Neural progenitor cell (in vitro differentiated cells): Measurements from ENCODE around the gene MORN5. TPM values are rescaled to one million over a fixed set of nuclear protein-coding genes. Genes with fewer than 3 reads are reported as not detected.

Experiments used
- DNase-seq: peaks from one replicate; pipeline ENCODE4 v3.0.0-alpha.2; 2016; ENCODE audit warnings: low spot score
- H2AFZ ChIP-seq: fragments of 200-600 bp; sonication (generic); replicated peaks from 2 replicates; pipeline ENCODE4 v1.6.1; 2016; ENCODE audit warnings: antibody characterized with exemption
- H3F3A ChIP-seq: fragments of 200-600 bp; sonication (generic); 2 replicates; pipeline ENCODE4 v1.6.1; 2016; ENCODE audit warnings: antibody characterized with exemption, low read depth
- H3K27ac ChIP-seq: fragments of 200-600 bp; sonication (generic); 2 replicates; pipeline ENCODE4 v1.5.1; 2016; ENCODE audit warnings: mild to moderate bottlenecking
- H3K27me3 ChIP-seq: fragments of 200-600 bp; sonication (generic); 2 replicates; pipeline ENCODE4 v1.6.1; 2016; ENCODE audit warnings: mild to moderate bottlenecking, moderate library complexity
- H3K36me3 ChIP-seq: fragments of 200-600 bp; sonication (generic); 2 replicates; pipeline ENCODE4 v1.5.1; 2016
- H3K4me1 ChIP-seq: fragments of 200-600 bp; sonication (generic); 2 replicates; pipeline ENCODE4 v1.6.1; 2016; ENCODE audit warnings: mixed run types
- H3K4me2 ChIP-seq: fragments of 200-600 bp; sonication (generic); 2 replicates; pipeline ENCODE4 v1.6.1; 2016
- H3K4me3 ChIP-seq: fragments of 200-600 bp; sonication (generic); 2 replicates; pipeline ENCODE4 v1.5.1; 2016
- H3K79me2 ChIP-seq: fragments of 200-600 bp; sonication (generic); 2 replicates; pipeline ENCODE4 v1.6.1; 2016; ENCODE audit warnings: low read depth
- H3K9ac ChIP-seq: fragments of 200-600 bp; sonication (generic); 2 replicates; pipeline ENCODE4 v1.6.1; 2016
- H3K9me3 ChIP-seq: fragments of 200-600 bp; sonication (generic); 2 replicates; pipeline ENCODE4 v1.5.1; 2016; ENCODE audit warnings: low read depth
- H4K20me1 ChIP-seq: fragments of 200-600 bp; sonication (generic); 2 replicates; pipeline ENCODE4 v1.6.1; 2016; ENCODE audit warnings: low read depth
- H3K27ac Mint-ChIP-seq: 3 replicates; pipeline ENCODE4 v1.8.0; 2021; ENCODE audit warnings: mixed read lengths
- H3K27me3 Mint-ChIP-seq: 2 replicates; pipeline ENCODE4 v1.8.0; 2022; ENCODE audit warnings: low read depth, mild to moderate bottlenecking, inconsistent platforms, moderate library complexity, mixed read lengths; ENCODE audit not compliant: insufficient read depth
- H3K36me3 Mint-ChIP-seq: 3 replicates; pipeline ENCODE4 v1.8.0; 2021; ENCODE audit warnings: mixed read lengths
- H3K4me1 Mint-ChIP-seq: 3 replicates; pipeline ENCODE4 v1.8.0; 2021; ENCODE audit warnings: mixed read lengths
- H3K4me3 Mint-ChIP-seq: 3 replicates; pipeline ENCODE4 v1.8.0; 2021; ENCODE audit warnings: mild to moderate bottlenecking, moderate library complexity, mixed read lengths
- H3K9me3 Mint-ChIP-seq: 3 replicates; pipeline ENCODE4 v1.8.0; 2020; ENCODE audit warnings: mixed read lengths
- CTCF ChIP-seq: fragments of 200-600 bp; sonication (generic); IDR thresholded peaks from 2 replicates; pipeline ENCODE4 v1.5.1; 2017; ENCODE audit warnings: antibody characterized with exemption, mild to moderate bottlenecking
- EZH2 ChIP-seq: fragments of 200-600 bp; sonication (generic); IDR thresholded peaks from 2 replicates; pipeline ENCODE4 v1.6.1; 2017; ENCODE audit warnings: antibody characterized with exemption, mild to moderate bottlenecking, moderate library complexity
- EZH2phosphoT487 ChIP-seq: fragments of 200-600 bp; sonication (generic); IDR thresholded peaks from 2 replicates; pipeline ENCODE4 v1.6.1; 2017; ENCODE audit warnings: antibody characterized with exemption
- total RNA-seq: library from RNA; depleted of rRNA; stranded (reverse); fragments of >200 nt; gene quantifications from 2 replicates; pipeline ENCODE4 v1.2.3, GENCODE V29; 2015; ENCODE audit warnings: low replicate concordance

Gene MORN5
- total RNA-seq, 1 donor from 2014 or later = 3.7 TPM

- Mint-ChIP-seq H3K9me3 (no peaks in the 10 kb centered on the region), H3K36me3 (no peaks in the 10 kb centered on the region), H3K27ac (no peak overlapping the region), H3K27me3 (peaks cover 14% of the 10 kb centered on the region), H3K4me1 (no peaks in the 10 kb centered on the region), H3K4me3 (no peak overlapping the region)
- no peak overlapping the region for H3K27ac ChIP-seq
- H2AFZ ChIP-seq = no peak overlapping the region
- H3K36me3 ChIP-seq = no peaks in the 10 kb centered on the region
- DNase-seq = no peak
- TF ChIP-seq CTCF (no peak), EZH2phosphoT487 (no peak), EZH2 (no peak)
- H3K4me3 ChIP-seq = no peak overlapping the region
- H3F3A ChIP-seq = no peaks in the 10 kb centered on the region
- no peaks in the 10 kb centered on the region for H3K4me1 ChIP-seq
- no peaks in the 10 kb centered on the region for H3K9me3 ChIP-seq
- H3K27me3 ChIP-seq = peaks cover 4% of the 10 kb centered on the region
- no peak overlapping the region for H3K9ac ChIP-seq
- H3K79me2 ChIP-seq = no peaks in the 10 kb centered on the region
- H3K4me2 ChIP-seq = no peak overlapping the region
- H4K20me1 ChIP-seq = no peaks in the 10 kb centered on the region
Observed at GRCh38 chr9:122176916-122177315, 17.2 kb downstream of the MORN5 start.

- Histone ChIP-seq H3K4me2 (no peak overlapping the region), H4K20me1 (no peaks in the 10 kb centered on the region), H3K4me1 (no peaks in the 10 kb centered on the region), H3K27me3 (peaks cover 4% of the 10 kb centered on the region), H3K79me2 (no peaks in the 10 kb centered on the region), H3K36me3 (no peaks in the 10 kb centered on the region), H3K9ac (no peak overlapping the region), H3K27ac (no peak overlapping the region), H3F3A (no peaks in the 10 kb centered on the region), H3K4me3 (no peak overlapping the region), H3K9me3 (no peaks in the 10 kb centered on the region), H2AFZ (no peak overlapping the region)
- Mint-ChIP-seq H3K9me3 (no peaks in the 10 kb centered on the region), H3K4me3 (no peak overlapping the region), H3K4me1 (no peaks in the 10 kb centered on the region), H3K27ac (no peak overlapping the region), H3K36me3 (no peaks in the 10 kb centered on the region), H3K27me3 (peaks cover 10% of the 10 kb centered on the region)
- no peak for DNase-seq
- no peak for TF ChIP-seq EZH2phosphoT487
- no peak for TF ChIP-seq EZH2
- no peak for TF ChIP-seq CTCF
Observed at GRCh38 chr9:122179054-122179689, 19.5 kb downstream of the MORN5 start.

- no peak overlapping the region for H3K4me2 ChIP-seq
- no peaks in the 10 kb centered on the region for H3K79me2 ChIP-seq
- Mint-ChIP-seq H3K4me3 (no peak overlapping the region), H3K27ac (no peak overlapping the region), H3K4me1 (no peaks in the 10 kb centered on the region), H3K36me3 (no peaks in the 10 kb centered on the region), H3K27me3 (peaks cover 10% of the 10 kb centered on the region), H3K9me3 (no peaks in the 10 kb centered on the region)
- no peak for TF ChIP-seq EZH2
- TF ChIP-seq EZH2phosphoT487 = no peak
- no peak for TF ChIP-seq CTCF
- H4K20me1 ChIP-seq = no peaks in the 10 kb centered on the region
- H3K27ac ChIP-seq = no peak overlapping the region
- no peaks in the 10 kb centered on the region for H3F3A ChIP-seq
- H3K4me3 ChIP-seq = no peak overlapping the region
- DNase-seq = no peak
- no peak overlapping the region for H2AFZ ChIP-seq
- no peaks in the 10 kb centered on the region for H3K4me1 ChIP-seq
- H3K9ac ChIP-seq = no peak overlapping the region
- peaks cover 4% of the 10 kb centered on the region for H3K27me3 ChIP-seq
- H3K36me3 ChIP-seq = no peaks in the 10 kb centered on the region
- no peaks in the 10 kb centered on the region for H3K9me3 ChIP-seq
Observed at GRCh38 chr9:122179690-122180074, 20.0 kb downstream of the MORN5 start.
